ENCODE results near the gene DOP1B.

DOP1B gene

GRCh38 chr21:36156339-36156814 is 247 bp upstream of the DOP1B start:
- H2AFZ ChIP-seq (ENCODE audit: low read length) = peak overlapping the region; percentile 98
- no peak overlapping the region for H3K4ac ChIP-seq (ENCODE audit: low read length)
- no peak overlapping the region for H3K4me2 ChIP-seq (ENCODE audit: insufficient read depth, low read length, poor library complexity, severe bottlenecking)
- no CpG with 5 or more reads among the region's 43 CpGs for WGBS, 2 donors (ENCODE audit: extremely low coverage in 2 of 2, insufficient read length in 2 of 2, insufficient replicate concordance in 1 of 2)
- no peak overlapping the region for H3K18ac ChIP-seq (ENCODE audit: low read length)
- H2AK5ac ChIP-seq (ENCODE audit: low read depth, low read length) = no peak overlapping the region
- H3K9ac ChIP-seq (ENCODE audit: low read depth, low read length, poor library complexity) = no peak overlapping the region
- no peaks in the 10 kb centered on the region for H3K79me1 ChIP-seq (ENCODE audit: low read depth, low read length)
- peaks cover 5% of the 10 kb centered on the region in 2 donors for H3K4me1 ChIP-seq (ENCODE audit: control insufficient read depth in 2 of 2, insufficient read depth in 1 of 2, low read depth in 1 of 2, low read length in 2 of 2)
- H3K4me3 ChIP-seq (ENCODE audit: low read length in 2 of 2) = peak overlapping the region; percentile 81 to 95
- H3K36me3 ChIP-seq (replicated peaks in 1 of 2; ENCODE audit: control insufficient read depth in 2 of 2, insufficient read depth in 2 of 2, low read length in 2 of 2) = no peaks in the 10 kb centered on the region
- DNase-seq (ENCODE audit: low spot score) = peak; percentile 99
- no peak overlapping the region for H2BK12ac ChIP-seq (ENCODE audit: low read length)
- no peak overlapping the region for H4K91ac ChIP-seq (ENCODE audit: low read depth, low read length, poor library complexity)
- peak overlapping the region; percentile 94 for H3K14ac ChIP-seq (ENCODE audit: low read length)
- peak overlapping the region; percentile 73 for H3K23ac ChIP-seq (ENCODE audit: low read depth, low read length, poor library complexity)
- no peak overlapping the region for H4K8ac ChIP-seq (ENCODE audit: low read depth, low read length)
- no peak overlapping the region for H3K27ac ChIP-seq (replicated peaks; ENCODE audit: low read length)
- no peak overlapping the region for H2BK120ac ChIP-seq (ENCODE audit: low read depth, low read length)
- no peak overlapping the region for H2BK15ac ChIP-seq (ENCODE audit: low read length)
- no peak overlapping the region for H2BK5ac ChIP-seq (ENCODE audit: low read length)
- peaks cover 2 to 4% of the 10 kb centered on the region in 2 donors for H3K9me3 ChIP-seq (replicated peaks in 1 of 2; ENCODE audit: control insufficient read depth in 2 of 2, insufficient read depth in 1 of 2, low read depth in 1 of 2, low read length in 2 of 2)
- H3K27me3 ChIP-seq (ENCODE audit: control insufficient read depth in 3 of 3, insufficient read depth in 3 of 3, low read depth in 1 of 3, low read length in 3 of 3) = peaks cover 6 to 20% (median 13%) of the 10 kb centered on the region in 3 experiments

GRCh38 chr21:36159356-36159921 is 2.8 kb downstream of the DOP1B start:
- DNase-seq (ENCODE audit: low spot score) = no peak
- no peak overlapping the region for H3K4me2 ChIP-seq (ENCODE audit: insufficient read depth, low read length, poor library complexity, severe bottlenecking)
- no peak overlapping the region for H3K14ac ChIP-seq (ENCODE audit: low read length)
- H3K27me3 ChIP-seq (ENCODE audit: control insufficient read depth in 3 of 3, insufficient read depth in 3 of 3, low read depth in 1 of 3, low read length in 3 of 3) = peaks cover 6 to 14% (median 13%) of the 10 kb centered on the region in 3 experiments
- no peak overlapping the region for H3K4me3 ChIP-seq (ENCODE audit: low read length in 2 of 2)
- H3K9me3 ChIP-seq (replicated peaks in 1 of 2; ENCODE audit: control insufficient read depth in 2 of 2, insufficient read depth in 1 of 2, low read depth in 1 of 2, low read length in 2 of 2) = peaks cover 0 to 2% of the 10 kb centered on the region in 2 donors
- no peak overlapping the region for H2BK5ac ChIP-seq (ENCODE audit: low read length)
- H2AK5ac ChIP-seq (ENCODE audit: low read depth, low read length) = no peak overlapping the region
- H3K18ac ChIP-seq (ENCODE audit: low read length) = no peak overlapping the region
- H3K4me1 ChIP-seq (ENCODE audit: control insufficient read depth in 2 of 2, insufficient read depth in 1 of 2, low read depth in 1 of 2, low read length in 2 of 2) = peaks cover 10 to 17% of the 10 kb centered on the region in 2 donors
- no peak overlapping the region for H2BK15ac ChIP-seq (ENCODE audit: low read length)
- no peaks in the 10 kb centered on the region for H3K36me3 ChIP-seq (replicated peaks in 1 of 2; ENCODE audit: control insufficient read depth in 2 of 2, insufficient read depth in 2 of 2, low read length in 2 of 2)
- no peak overlapping the region for H3K9ac ChIP-seq (ENCODE audit: low read depth, low read length, poor library complexity)
- WGBS, 2 donors (ENCODE audit: extremely low coverage in 2 of 2, insufficient read length in 2 of 2, insufficient replicate concordance in 1 of 2) = no CpG with 5 or more reads among the region's 13 CpGs
- no peak overlapping the region for H2BK120ac ChIP-seq (ENCODE audit: low read depth, low read length)
- H2BK12ac ChIP-seq (ENCODE audit: low read length) = no peak overlapping the region
- H3K27ac ChIP-seq (replicated peaks; ENCODE audit: low read length) = no peak overlapping the region
- H3K79me1 ChIP-seq (ENCODE audit: low read depth, low read length) = no peaks in the 10 kb centered on the region
- no peak overlapping the region for H4K91ac ChIP-seq (ENCODE audit: low read depth, low read length, poor library complexity)
- no peak overlapping the region for H2AFZ ChIP-seq (ENCODE audit: low read length)
- H3K23ac ChIP-seq (ENCODE audit: low read depth, low read length, poor library complexity) = no peak overlapping the region
- no peak overlapping the region for H4K8ac ChIP-seq (ENCODE audit: low read depth, low read length)
- no peak overlapping the region for H3K4ac ChIP-seq (ENCODE audit: low read length)

GRCh38 chr21:36160850-36161178 is 4.2 kb downstream of the DOP1B start:
- Histone ChIP-seq H3K4me2 (ENCODE audit: insufficient read depth, low read length, poor library complexity, severe bottlenecking) (no peak overlapping the region), H2BK120ac (ENCODE audit: low read depth, low read length) (no peak overlapping the region), H2AFZ (ENCODE audit: low read length) (no peak overlapping the region), H3K4me1 (ENCODE audit: control insufficient read depth in 2 of 2, insufficient read depth in 1 of 2, low read depth in 1 of 2, low read length in 2 of 2) (peaks cover 6 to 16% of the 10 kb centered on the region in 2 donors), H2BK15ac (ENCODE audit: low read length) (no peak overlapping the region), H3K36me3 (replicated peaks in 1 of 2; ENCODE audit: control insufficient read depth in 2 of 2, insufficient read depth in 2 of 2, low read length in 2 of 2) (peaks cover 0 to 7% of the 10 kb centered on the region in 2 donors), H3K27ac (replicated peaks; ENCODE audit: low read length) (no peak overlapping the region), H2BK12ac (ENCODE audit: low read length) (no peak overlapping the region), H4K91ac (ENCODE audit: low read depth, low read length, poor library complexity) (no peak overlapping the region), H3K4ac (ENCODE audit: low read length) (no peak overlapping the region), H3K27me3 (ENCODE audit: control insufficient read depth in 3 of 3, insufficient read depth in 3 of 3, low read depth in 1 of 3, low read length in 3 of 3) (peaks cover 2 to 3% (median 2%) of the 10 kb centered on the region in 3 experiments), H3K18ac (ENCODE audit: low read length) (no peak overlapping the region), H3K23ac (ENCODE audit: low read depth, low read length, poor library complexity) (no peak overlapping the region), H3K4me3 (ENCODE audit: low read length in 2 of 2) (no peak overlapping the region), H2AK5ac (ENCODE audit: low read depth, low read length) (no peak overlapping the region), H3K9me3 (replicated peaks in 1 of 2; ENCODE audit: control insufficient read depth in 2 of 2, insufficient read depth in 1 of 2, low read depth in 1 of 2, low read length in 2 of 2) (no peaks in the 10 kb centered on the region), H3K79me1 (ENCODE audit: low read depth, low read length) (no peaks in the 10 kb centered on the region), H4K8ac (ENCODE audit: low read depth, low read length) (no peak overlapping the region), H3K9ac (ENCODE audit: low read depth, low read length, poor library complexity) (no peak overlapping the region), H3K14ac (ENCODE audit: low read length) (no peak overlapping the region), H2BK5ac (ENCODE audit: low read length) (no peak overlapping the region)
- DNase-seq (ENCODE audit: low spot score) = no peak
- no CpG with 5 or more reads among the region's 2 CpGs for WGBS, 2 donors (ENCODE audit: extremely low coverage in 2 of 2, insufficient read length in 2 of 2, insufficient replicate concordance in 1 of 2)

- Histone ChIP-seq H2BK120ac (ENCODE audit: low read depth, low read length) (no peak overlapping the region), H4K91ac (ENCODE audit: low read depth, low read length, poor library complexity) (no peak overlapping the region), H2AK5ac (ENCODE audit: low read depth, low read length) (no peak overlapping the region), H4K8ac (ENCODE audit: low read depth, low read length) (no peak overlapping the region), H3K23ac (ENCODE audit: low read depth, low read length, poor library complexity) (no peak overlapping the region), H2BK15ac (ENCODE audit: low read length) (no peak overlapping the region), H3K14ac (ENCODE audit: low read length) (no peak overlapping the region), H3K36me3 (replicated peaks in 1 of 2; ENCODE audit: control insufficient read depth in 2 of 2, insufficient read depth in 2 of 2, low read length in 2 of 2) (peaks cover 2 to 19% of the 10 kb centered on the region in 2 donors), H3K27ac (replicated peaks; ENCODE audit: low read length) (no peak overlapping the region), H2BK5ac (ENCODE audit: low read length) (no peak overlapping the region), H2BK12ac (ENCODE audit: low read length) (no peak overlapping the region), H3K27me3 (ENCODE audit: control insufficient read depth in 3 of 3, insufficient read depth in 3 of 3, low read depth in 1 of 3, low read length in 3 of 3) (no peaks in the 10 kb centered on the region), H3K4me1 (ENCODE audit: control insufficient read depth in 2 of 2, insufficient read depth in 1 of 2, low read depth in 1 of 2, low read length in 2 of 2) (peaks cover 6 to 14% of the 10 kb centered on the region in 2 donors), H3K4me3 (ENCODE audit: low read length in 2 of 2) (no peak overlapping the region), H3K4ac (ENCODE audit: low read length) (no peak overlapping the region), H3K79me1 (ENCODE audit: low read depth, low read length) (no peaks in the 10 kb centered on the region), H3K9me3 (replicated peaks in 1 of 2; ENCODE audit: control insufficient read depth in 2 of 2, insufficient read depth in 1 of 2, low read depth in 1 of 2, low read length in 2 of 2) (no peaks in the 10 kb centered on the region), H2AFZ (ENCODE audit: low read length) (no peak overlapping the region), H3K4me2 (ENCODE audit: insufficient read depth, low read length, poor library complexity, severe bottlenecking) (no peak overlapping the region), H3K9ac (ENCODE audit: low read depth, low read length, poor library complexity) (no peak overlapping the region), H3K18ac (ENCODE audit: low read length) (no peak overlapping the region)
- WGBS, 2 donors (ENCODE audit: extremely low coverage in 2 of 2, insufficient read length in 2 of 2, insufficient replicate concordance in 1 of 2) = no CpG with 5 or more reads among the region's 5 CpGs
- no peak for DNase-seq (ENCODE audit: low spot score)
Measured at GRCh38 chr21:36162631-36163030, 6.0 kb downstream of the DOP1B start.
